Measurements from ENCODE around the gene ASMTL.
A peak's percentile ranks its signal among the peaks of the same experiment; 100 is the strongest.
"Not testable (repeated sequence)": the region's sequence is repeated elsewhere in the genome, so short reads cannot be mapped to it uniquely, and the experiment has no call there.

The ASMTL gene, protein sequence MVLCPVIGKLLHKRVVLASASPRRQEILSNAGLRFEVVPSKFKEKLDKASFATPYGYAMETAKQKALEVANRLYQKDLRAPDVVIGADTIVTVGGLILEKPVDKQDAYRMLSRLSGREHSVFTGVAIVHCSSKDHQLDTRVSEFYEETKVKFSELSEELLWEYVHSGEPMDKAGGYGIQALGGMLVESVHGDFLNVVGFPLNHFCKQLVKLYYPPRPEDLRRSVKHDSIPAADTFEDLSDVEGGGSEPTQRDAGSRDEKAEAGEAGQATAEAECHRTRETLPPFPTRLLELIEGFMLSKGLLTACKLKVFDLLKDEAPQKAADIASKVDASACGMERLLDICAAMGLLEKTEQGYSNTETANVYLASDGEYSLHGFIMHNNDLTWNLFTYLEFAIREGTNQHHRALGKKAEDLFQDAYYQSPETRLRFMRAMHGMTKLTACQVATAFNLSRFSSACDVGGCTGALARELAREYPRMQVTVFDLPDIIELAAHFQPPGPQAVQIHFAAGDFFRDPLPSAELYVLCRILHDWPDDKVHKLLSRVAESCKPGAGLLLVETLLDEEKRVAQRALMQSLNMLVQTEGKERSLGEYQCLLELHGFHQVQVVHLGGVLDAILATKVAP

DNA sequence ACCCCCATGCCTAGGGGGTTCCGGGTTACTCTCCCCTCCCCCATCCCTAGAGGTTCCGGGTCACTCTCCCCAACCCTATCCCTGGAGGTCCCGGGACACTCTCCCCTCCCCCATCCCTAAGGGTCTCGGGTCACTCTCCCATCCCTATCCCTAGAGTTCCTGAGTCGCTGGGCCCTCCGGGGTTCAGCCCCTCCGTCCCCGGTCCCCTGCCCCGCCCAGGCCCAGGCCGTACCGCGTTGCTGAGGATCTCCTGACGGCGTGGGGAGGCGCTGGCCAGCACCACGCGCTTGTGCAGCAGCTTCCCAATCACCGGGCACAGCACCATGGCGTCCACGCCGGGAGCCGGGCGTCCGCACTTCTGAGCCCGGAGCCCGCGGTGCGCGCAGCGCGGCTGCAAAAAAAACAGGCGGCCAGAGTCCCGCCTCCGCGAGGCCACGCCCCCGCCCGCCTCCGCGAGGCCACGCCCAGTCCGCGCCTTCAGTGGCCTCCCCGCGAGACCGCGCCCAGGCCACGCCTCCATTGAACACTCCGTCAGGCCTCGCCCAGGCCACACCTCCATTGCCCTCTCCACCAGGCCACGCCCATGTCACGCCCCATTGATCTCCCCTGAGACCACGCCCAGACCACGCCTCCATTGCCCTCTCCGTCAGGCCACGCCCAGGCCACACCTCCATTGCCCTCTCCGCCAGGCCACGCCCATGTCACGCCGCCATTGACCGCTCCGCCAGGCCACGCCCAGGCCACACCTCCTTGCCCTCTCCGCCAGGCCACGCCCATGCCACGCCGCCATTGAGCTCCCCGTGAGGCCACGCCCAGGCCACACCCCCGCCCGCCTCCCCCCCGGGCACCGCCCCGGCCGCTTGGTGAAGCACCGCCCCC is at the start of gene ASMTL:
Gene ASMTL (minus strand): TSS at position 394 of the 879 bp plus-strand sequence. CDS start 69 bp downstream, at position 325.
- H3K27me3 Mint-ChIP-seq: no peaks in the 10 kb centered on the region
- peaks cover 14% of the 10 kb centered on the region for H3K36me3 Mint-ChIP-seq
- peak within 1 kb of the TSS; percentile 81 for H3K4me3 Mint-ChIP-seq
- H3K4me1 Mint-ChIP-seq: peaks cover 22% of the 10 kb centered on the region
- peaks cover 14% of the 10 kb centered on the region for H3K9me3 Mint-ChIP-seq
- peak within 1 kb of the TSS; percentile 85 for H3K27ac Mint-ChIP-seq

DNA sequence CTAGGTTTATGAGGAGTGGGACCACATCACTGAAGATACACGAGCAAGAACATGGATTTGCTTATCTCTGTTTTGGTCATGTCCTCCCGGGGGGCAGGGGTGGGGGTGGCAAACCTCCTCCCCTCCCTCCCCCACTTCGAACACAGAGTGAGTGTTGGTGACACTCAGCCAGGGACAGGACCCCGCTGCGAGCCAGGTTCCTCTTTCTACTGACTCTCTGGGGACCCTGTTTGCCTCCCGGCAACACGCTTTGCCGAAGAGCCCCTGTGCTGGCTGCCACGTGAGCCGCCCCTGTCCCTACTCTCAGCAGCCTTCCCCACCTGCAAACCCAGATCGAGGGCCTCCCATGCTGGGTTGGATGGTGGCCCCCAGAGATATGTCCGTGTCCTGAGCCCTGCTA is 49.5 kb upstream of the ASMTL start:
- no peaks in the 10 kb centered on the region for H3K27me3 Mint-ChIP-seq
- H3K9me3 Mint-ChIP-seq: no peaks in the 10 kb centered on the region
- H3K4me1 Mint-ChIP-seq: peaks cover 32% of the 10 kb centered on the region
- H3K4me3 Mint-ChIP-seq: no peak overlapping the region
- peaks cover 4% of the 10 kb centered on the region for H3K36me3 Mint-ChIP-seq
- H3K27ac Mint-ChIP-seq: peak overlapping the region; percentile 94

DNA sequence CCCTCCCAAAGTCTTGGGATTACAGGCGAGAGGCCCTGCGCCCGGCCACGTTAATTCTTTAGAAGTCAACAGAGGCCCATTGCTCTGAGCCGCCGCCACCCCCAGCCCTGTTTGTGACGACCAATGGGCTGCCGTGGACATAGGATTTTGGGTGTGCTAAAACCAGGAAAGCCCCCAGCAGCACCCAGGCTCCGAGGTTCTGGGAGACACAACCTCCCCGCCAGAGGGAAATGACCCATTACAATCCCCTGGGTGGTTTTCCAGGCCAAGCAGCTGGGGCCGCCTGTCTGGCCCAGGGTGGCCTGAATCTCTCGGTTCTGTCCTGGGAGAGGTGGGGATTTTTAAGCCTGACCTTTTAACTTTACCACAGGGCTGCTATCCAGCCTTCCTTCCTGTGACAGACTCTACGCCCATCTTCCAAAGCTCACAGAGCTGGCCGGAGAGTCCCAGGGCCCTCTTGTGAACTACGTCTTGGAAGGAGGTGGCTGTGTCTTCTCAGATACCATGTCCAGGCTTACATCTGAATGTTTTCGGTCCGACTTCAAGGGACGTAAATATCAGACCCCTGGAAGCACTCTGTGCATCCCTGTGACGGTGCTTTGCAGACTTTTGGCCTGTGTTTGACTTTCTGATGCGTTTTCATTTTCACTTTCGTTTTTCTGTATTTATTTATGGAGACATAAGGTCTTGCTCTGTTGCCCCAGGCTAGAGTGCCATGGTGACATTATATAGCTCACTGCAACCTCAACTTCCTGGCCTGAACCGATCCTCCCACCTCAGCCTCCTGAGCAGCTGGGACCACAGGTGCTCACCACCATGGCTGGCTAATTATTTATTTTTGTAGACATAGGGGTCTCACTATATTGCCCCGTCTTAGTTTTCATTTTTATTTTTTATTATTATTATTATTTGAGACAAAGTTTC is 48.3 kb upstream of the ASMTL start:
- Mint-ChIP-seq H3K4me3 (no peak overlapping the region), H3K27me3 (no peaks in the 10 kb centered on the region), H3K27ac (peak overlapping the region; percentile 47), H3K36me3 (peaks cover 5% of the 10 kb centered on the region), H3K9me3 (no peaks in the 10 kb centered on the region), H3K4me1 (peaks cover 32% of the 10 kb centered on the region)

DNA sequence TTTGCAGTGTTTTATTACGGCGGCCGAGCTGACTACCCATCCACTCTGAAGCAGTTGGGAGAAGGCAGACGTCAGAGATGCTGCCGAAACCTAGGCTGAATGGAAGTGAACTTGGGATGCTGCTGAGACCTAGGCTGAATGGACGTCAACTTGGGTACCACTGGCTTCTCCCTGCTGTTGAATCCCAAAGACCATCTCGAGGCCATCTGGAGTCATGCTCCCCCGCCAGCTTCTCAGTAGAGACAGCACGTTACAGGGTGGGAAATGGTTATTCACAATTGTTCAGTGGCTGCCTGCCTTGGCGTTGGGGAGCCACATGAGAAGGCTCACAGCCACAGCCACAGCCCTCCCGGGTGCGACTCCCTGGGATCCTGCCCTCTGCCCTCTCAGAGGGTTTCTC is 43.4 kb upstream of the ASMTL start:
- Mint-ChIP-seq H3K4me3 (no peak overlapping the region), H3K4me1 (peaks cover 16% of the 10 kb centered on the region), H3K36me3 (peaks cover 12% of the 10 kb centered on the region), H3K27ac (peak overlapping the region; percentile 89), H3K9me3 (no peaks in the 10 kb centered on the region), H3K27me3 (no peaks in the 10 kb centered on the region)

DNA sequence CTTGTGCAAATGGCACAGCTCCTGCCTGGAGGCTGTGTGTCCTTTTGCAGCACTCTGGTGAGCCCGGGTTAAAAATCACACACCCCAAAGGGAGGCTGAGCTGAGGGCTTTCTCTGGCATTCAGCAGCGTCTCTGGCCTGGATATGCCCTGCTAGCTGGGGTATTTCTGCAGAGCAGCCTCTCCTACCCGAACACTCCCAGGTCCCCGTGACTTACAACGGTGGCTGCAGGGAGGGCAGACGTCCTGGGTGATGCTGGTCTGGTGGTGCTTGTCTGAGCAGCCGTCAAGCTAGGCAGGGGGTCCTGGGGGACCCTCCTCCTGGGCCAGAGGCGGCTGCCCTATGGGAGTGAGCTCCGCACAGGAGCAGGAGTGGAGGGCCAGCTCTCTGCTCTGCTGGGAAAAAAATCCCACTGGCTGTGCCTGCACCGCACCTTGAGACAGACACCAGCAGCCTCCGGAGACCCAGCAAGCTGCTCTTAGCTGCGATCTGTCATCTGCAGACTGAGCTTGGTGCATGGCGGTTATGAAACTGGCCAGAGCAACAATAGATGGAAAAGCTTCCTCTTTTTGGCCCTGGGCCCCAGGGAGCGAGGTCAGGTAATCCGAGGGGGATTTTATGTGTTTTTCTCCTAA is 41.3 kb upstream of the ASMTL start:
- Mint-ChIP-seq H3K27me3 (no peaks in the 10 kb centered on the region), H3K4me1 (peaks cover 14% of the 10 kb centered on the region), H3K36me3 (peaks cover 12% of the 10 kb centered on the region), H3K4me3 (no peak overlapping the region), H3K9me3 (no peaks in the 10 kb centered on the region), H3K27ac (peak overlapping the region; percentile 65)

DNA sequence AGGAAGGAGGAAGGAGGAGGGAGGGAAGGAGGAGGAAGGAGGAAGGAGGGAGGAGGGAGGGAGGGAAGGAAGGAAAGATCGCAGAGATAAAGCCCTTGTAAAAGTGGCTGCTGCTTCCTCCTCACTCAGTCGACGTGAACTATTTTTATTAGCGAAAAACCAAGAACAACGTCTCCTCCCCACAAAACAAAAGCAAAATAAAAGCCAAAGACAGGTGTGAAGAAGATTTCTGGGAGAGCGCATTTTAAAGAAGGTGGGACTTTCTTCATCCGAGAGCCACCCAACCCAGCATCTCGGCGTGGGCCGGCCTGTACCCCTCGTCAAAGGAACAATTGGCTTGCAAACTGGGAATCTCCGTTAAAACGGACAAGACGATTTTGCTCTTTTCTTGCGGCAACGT is 40.7 kb upstream of the ASMTL start:
- Mint-ChIP-seq H3K4me1 (peaks cover 14% of the 10 kb centered on the region), H3K27me3 (no peaks in the 10 kb centered on the region), H3K9me3 (no peaks in the 10 kb centered on the region), H3K4me3 (no peak overlapping the region), H3K27ac (peak overlapping the region; percentile 84), H3K36me3 (peaks cover 12% of the 10 kb centered on the region)

DNA sequence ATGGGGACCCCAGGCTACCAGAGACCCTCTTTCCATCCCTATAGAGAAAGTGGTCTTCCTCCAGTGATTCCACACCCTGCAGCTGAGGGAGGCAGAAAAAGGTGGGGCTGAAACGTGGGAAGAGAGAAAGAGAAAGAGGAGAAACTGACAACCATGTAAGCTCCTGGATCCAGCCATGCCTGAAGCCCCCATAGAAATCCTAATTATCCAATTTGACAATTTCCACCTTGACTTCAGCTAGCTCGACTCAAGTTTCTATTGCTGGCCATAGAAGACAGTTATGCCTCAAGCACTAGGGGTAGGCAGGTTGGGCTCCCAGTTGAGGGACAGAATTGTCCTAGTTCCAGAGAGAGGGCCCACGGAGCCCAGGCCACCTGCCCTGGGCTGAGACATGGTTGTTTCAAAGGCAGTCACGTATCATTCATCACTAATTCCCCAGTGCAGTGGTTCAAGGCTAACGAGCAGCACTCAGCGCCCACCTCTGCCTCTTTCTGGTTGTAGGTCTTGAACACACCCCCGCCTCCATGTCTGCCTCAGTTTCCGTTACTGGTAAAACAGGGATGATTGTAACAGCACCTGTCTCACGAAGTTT is 39.8 kb upstream of the ASMTL start:
- Mint-ChIP-seq H3K9me3 (no peaks in the 10 kb centered on the region), H3K27me3 (no peaks in the 10 kb centered on the region), H3K27ac (peak overlapping the region; percentile 72), H3K4me1 (peaks cover 14% of the 10 kb centered on the region), H3K36me3 (peaks cover 12% of the 10 kb centered on the region), H3K4me3 (no peak overlapping the region)

DNA sequence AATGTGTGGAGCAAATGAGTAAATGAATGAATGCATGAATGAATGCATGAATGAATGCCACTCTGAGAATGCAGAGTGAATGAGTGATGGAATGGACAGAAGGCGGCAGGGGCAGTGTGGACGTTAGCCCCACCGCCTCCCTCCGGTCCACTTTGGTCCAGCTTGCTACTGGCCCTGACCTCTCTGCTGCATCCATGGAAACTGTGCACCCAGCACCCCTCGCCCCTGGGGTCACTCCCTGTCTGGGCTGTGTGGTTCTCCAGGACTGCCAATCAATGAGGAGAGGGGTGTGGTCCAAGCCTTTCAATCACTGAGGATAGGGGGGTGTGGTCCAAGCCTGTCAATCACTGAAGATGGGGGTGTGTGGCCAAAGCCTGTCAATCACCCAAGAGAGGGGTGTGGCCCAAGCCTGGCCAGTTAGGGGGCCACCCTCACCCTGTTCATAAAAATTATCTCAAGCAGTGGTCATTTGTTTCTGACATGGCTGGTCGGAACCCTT is 39.2 kb upstream of the ASMTL start:
- Mint-ChIP-seq H3K27me3 (no peaks in the 10 kb centered on the region), H3K9me3 (no peaks in the 10 kb centered on the region), H3K36me3 (peaks cover 16% of the 10 kb centered on the region), H3K4me3 (no peak overlapping the region), H3K4me1 (peaks cover 14% of the 10 kb centered on the region), H3K27ac (peak overlapping the region; percentile 72)

DNA sequence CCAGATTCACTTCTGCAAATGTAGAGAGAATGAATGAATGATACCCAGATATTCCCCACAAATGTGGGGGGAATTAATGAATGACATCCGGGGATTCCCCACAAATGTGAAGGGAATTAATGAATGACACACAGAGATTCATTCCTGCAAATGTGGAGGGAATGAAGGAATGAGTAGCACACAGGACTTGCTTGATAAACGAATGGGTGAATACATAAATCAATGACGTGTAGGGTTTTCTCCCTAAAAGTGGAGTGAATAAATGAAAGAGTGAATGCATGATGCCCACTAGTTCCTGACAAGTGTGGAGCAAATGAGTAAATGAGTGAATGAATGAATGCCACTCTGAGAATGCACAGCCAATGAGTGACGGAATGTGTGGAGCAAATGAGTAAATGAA is 38.5 kb upstream of the ASMTL start:
- not testable (repeated sequence) for H3K27ac Mint-ChIP-seq, H3K9me3 Mint-ChIP-seq, H3K27me3 Mint-ChIP-seq, H3K4me3 Mint-ChIP-seq
- H3K4me1 Mint-ChIP-seq: peaks cover 11% of the 10 kb centered on the region
- peaks cover 15% of the 10 kb centered on the region for H3K36me3 Mint-ChIP-seq

DNA sequence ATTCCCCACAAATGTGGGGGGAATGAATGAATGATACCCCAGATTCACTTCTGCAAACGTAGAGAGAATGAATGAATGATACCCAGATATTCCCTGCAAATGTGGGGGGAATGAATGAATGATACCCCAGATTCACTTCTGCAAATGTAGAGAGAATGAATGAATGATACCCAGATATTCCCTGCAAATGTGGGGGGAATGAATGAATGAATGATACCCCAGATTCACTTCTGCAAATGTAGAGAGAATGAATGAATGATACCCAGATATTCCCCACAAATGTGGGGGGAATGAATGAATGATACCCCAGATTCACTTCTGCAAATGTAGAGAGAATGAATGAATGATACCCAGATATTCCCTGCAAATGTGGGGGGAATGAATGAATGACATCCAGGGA is 38.0 kb upstream of the ASMTL start:
- not testable (repeated sequence) for H3K27me3 Mint-ChIP-seq, H3K4me3 Mint-ChIP-seq, H3K4me1 Mint-ChIP-seq, H3K9me3 Mint-ChIP-seq, H3K27ac Mint-ChIP-seq
- H3K36me3 Mint-ChIP-seq: peaks cover 16% of the 10 kb centered on the region

DNA sequence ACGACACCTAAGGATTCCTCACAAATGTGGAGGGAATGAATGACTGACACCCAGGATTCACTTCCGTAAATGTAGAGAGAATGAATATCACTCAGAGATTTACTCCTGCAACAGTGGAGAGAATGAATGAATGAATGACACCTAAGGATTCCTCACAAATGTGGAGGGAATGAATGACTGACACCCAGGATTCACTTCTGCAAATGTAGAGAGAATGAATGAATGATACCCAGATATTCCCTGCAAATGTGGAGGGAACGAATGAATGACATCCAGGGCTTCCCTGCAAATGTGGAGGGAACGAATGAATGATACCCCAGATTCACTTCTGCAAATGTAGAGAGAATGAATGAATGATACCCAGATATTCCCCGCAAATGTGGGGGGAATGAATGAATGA is 36.6 kb upstream of the ASMTL start:
- H3K4me1 Mint-ChIP-seq: not testable (repeated sequence)

DNA sequence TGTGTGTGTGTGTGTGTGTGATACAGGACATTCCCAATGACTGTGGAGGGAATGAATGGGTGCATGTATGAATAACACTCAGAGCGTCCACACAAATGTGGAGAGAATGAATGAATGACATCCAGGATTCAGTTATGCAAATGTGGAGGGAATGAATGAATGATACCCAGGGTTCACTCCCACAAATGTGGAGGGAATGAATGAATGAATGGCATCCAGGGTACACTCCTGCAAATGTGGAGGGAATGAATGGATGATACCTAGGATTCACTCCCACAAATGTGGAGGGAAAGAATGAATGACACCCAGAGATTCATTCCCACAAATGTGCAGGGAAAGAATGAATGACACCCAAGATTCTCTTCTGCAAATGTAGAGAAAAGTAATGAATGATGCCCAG is 36.0 kb upstream of the ASMTL start:
- H3K27ac Mint-ChIP-seq: peak overlapping the region; percentile 12

More for the DNA sequence above, 36.6 kb upstream of the ASMTL start:
- not testable (repeated sequence) for H3K9me3 Mint-ChIP-seq, H3K27ac Mint-ChIP-seq, H3K4me3 Mint-ChIP-seq, H3K27me3 Mint-ChIP-seq
- H3K36me3 Mint-ChIP-seq: peaks cover 16% of the 10 kb centered on the region

DNA sequence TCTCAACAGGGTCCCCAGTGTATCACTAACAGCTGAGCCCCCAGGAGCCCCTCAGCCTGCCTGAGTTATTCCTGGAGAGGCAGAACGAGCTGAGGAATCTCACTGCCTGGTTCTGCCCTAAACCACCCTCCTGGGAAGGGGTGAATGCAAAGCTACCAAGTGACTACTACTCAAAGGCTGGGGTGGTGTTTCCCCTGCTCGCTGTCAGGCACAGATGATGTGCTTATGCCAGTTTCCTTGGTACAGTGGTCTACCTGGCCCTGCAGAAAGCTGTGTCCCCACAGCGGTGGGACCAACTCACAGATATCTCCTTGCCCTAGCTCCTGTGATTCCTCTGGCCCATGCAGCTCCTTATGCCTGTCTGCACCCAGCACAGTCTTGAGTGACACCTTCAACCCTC is 35.4 kb upstream of the ASMTL start:
- peaks cover 8% of the 10 kb centered on the region for H3K4me1 Mint-ChIP-seq
- H3K27ac Mint-ChIP-seq: no peak overlapping the region
- H3K36me3 Mint-ChIP-seq: peaks cover 16% of the 10 kb centered on the region
- H3K4me3 Mint-ChIP-seq: no peak overlapping the region
- no peaks in the 10 kb centered on the region for H3K9me3 Mint-ChIP-seq
- no peaks in the 10 kb centered on the region for H3K27me3 Mint-ChIP-seq

More for the DNA sequence above, 36.0 kb upstream of the ASMTL start:
- Mint-ChIP-seq H3K4me1 (peaks cover 11% of the 10 kb centered on the region), H3K4me3 (no peak overlapping the region), H3K36me3 (peaks cover 16% of the 10 kb centered on the region), H3K9me3 (no peaks in the 10 kb centered on the region), H3K27me3 (no peaks in the 10 kb centered on the region)

DNA sequence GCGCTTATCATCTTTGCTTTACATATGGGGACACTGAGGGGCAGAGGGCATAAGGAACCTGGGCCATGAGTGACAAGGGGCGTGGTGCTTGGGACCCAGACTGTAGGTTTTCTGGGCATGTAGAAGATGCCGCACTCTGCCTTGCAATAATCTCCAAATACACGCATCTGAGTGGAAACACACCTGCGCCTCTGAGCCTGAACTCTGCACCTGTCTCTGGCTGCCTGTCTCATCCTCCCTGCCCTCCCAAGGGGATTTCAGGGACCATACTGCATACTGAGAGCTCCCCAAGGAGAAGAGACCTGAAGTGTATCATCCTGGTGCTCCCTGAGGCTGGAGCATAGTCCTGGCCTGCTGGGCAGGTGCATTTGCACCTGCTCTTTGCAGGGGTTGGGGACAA is 34.7 kb upstream of the ASMTL start:
- no peaks in the 10 kb centered on the region for H3K27me3 Mint-ChIP-seq
- no peak overlapping the region for H3K4me3 Mint-ChIP-seq
- no peaks in the 10 kb centered on the region for H3K9me3 Mint-ChIP-seq
- peaks cover 13% of the 10 kb centered on the region for H3K4me1 Mint-ChIP-seq
- H3K36me3 Mint-ChIP-seq: peaks cover 16% of the 10 kb centered on the region
- H3K27ac Mint-ChIP-seq: peak overlapping the region; percentile 84
